A673 (cell line): ENCODE results near the gene MTOR. TPM values are rescaled to one million over a fixed set of nuclear protein-coding genes. Genes with fewer than 3 reads are reported as not detected.

Experiments
- BruUV-seq: library from RNA; stranded (reverse); fragments of 400-500 nt; replicated peaks from 2 replicates; lab custom pipeline; 2021; lab: Mats Ljungman, UMichigan
- CTCF ChIA-PET: fragments of 300-600 bp; sonication (Branson Sonifier 250); formaldehyde crosslinking; loops from one replicate; lab custom pipeline; 2022; ENCODE audit warnings: antibody characterized with exemption; lab: Charles Lee
- POLR2A ChIA-PET: fragments of 300-600 bp; sonication (Branson Sonifier 250); formaldehyde crosslinking; loops from one replicate; lab custom pipeline; 2022; ENCODE audit warnings: antibody characterized with exemption; ENCODE audit not compliant: low non-redundant PET; lab: Charles Lee
- DNase-seq: peaks from one replicate; pipeline ENCODE4 v3.0.0-alpha.2; 2015; ENCODE audit warnings: low spot score
- H3K27ac ChIP-seq: fragments of 200-600 bp; sonication (generic); 2 replicates; pipeline ENCODE4 v1.5.1; 2016; ENCODE audit warnings: mixed run types, low read depth, mild to moderate bottlenecking, mixed read lengths, antibody characterized with exemption, low read length; ENCODE audit not compliant: poor library complexity, severe bottlenecking
- H3K27me3 ChIP-seq: fragments of 200-600 bp; sonication (generic); replicated peaks from 2 replicates; pipeline ENCODE4 v1.6.1; 2017; ENCODE audit warnings: mixed run types, low read depth, mild to moderate bottlenecking, mixed read lengths, antibody characterized with exemption, low read length; ENCODE audit not compliant: insufficient read depth, poor library complexity
- H3K36me3 ChIP-seq: fragments of 200-600 bp; sonication (generic); 2 replicates; pipeline ENCODE4 v1.6.1; 2016; ENCODE audit warnings: mixed run types, mild to moderate bottlenecking, mixed read lengths, antibody characterized with exemption, low read length; ENCODE audit not compliant: insufficient read depth, poor library complexity, severe bottlenecking
- H3K4me1 ChIP-seq: fragments of 200-600 bp; sonication (generic); 2 replicates; pipeline ENCODE4 v1.6.1; 2017; ENCODE audit warnings: mixed run types, mild to moderate bottlenecking, mixed read lengths, antibody characterized with exemption, low read length; ENCODE audit not compliant: insufficient read depth, poor library complexity, severe bottlenecking
- H3K4me3 ChIP-seq: fragments of 200-600 bp; sonication (generic); 2 replicates; pipeline ENCODE4 v1.5.1; 2016; ENCODE audit warnings: low read depth, mixed run types, mild to moderate bottlenecking, mixed read lengths, low read length; ENCODE audit not compliant: poor library complexity, severe bottlenecking
- H3K9me3 ChIP-seq: fragments of 200-600 bp; sonication (generic); 2 replicates; pipeline ENCODE4 v1.6.1; 2016; ENCODE audit warnings: mixed run types, low read depth, mild to moderate bottlenecking, mixed read lengths, antibody characterized with exemption, low read length; ENCODE audit not compliant: poor library complexity, severe bottlenecking
- EZH2 ChIP-seq: fragments of 200-600 bp; sonication (generic); IDR thresholded peaks from 2 replicates; pipeline ENCODE4 v1.6.1; 2017; ENCODE audit warnings: borderline replicate concordance, low read depth, mild to moderate bottlenecking, mixed read lengths, antibody characterized with exemption, low read length; ENCODE audit not compliant: poor library complexity, severe bottlenecking
- intact Hi-C: fragments of 100-400 bp; cut with micrococcal nuclease; formaldehyde crosslinking; loops from one replicate; pipeline ENCODE4 v1.10.0; 2022; ENCODE audit not compliant: unreplicated experiment
- total RNA-seq: library from RNA; stranded (reverse); gene quantifications from 2 replicates; pipeline ENCODE4 v1.2.3, GENCODE V29; 2021
- TF ChIP-seq, protein P1 (sequence below): fragments of 300-800, 200-600 bp; sonication (generic); conservative IDR thresholded peaks from 2 replicates; pipeline ENCODE4 v1.5.1; 2017; ENCODE audit warnings: low read depth, mild to moderate bottlenecking, antibody characterized with exemption, low read length, moderate library complexity, mixed read lengths

Gene MTOR
- total RNA-seq, 1 experiment from 2014 or later = 63.7 TPM

DNA sequence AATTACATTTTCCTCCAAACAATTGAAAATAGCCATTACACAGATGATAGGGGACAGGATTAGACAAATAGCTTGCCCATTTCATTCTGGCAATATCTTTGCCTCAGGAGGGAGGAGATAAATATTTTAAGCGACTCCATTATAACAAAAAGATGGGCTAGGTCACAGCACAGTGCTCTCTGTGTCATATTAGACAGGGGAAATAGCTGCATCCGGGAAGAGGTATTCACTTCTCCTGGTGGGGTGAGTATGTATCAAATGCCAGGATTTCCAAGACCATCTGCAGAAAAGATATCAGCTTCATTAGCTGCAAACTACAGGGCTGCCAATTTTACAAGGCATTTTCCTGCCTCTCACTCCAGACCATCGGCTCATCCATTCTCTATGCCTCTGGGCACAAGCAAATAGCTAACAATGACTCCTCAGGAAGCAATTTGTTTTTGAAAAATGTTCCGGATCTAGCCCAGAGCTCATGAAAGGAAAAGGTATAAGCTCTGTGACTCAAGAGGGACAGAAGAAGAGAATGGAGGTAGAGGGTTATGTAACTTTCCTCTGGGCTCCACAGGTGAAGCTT, 115.1 kb downstream of the MTOR start:
- no peaks in the 10 kb centered on the region for H3K27me3 ChIP-seq
- CTCF ChIA-PET = no interaction called here
- H3K36me3 ChIP-seq = peaks cover 30% of the 10 kb centered on the region
- intact Hi-C loops = no loop called here
- no peak overlapping the region for H3K4me3 ChIP-seq
- BruUV-seq = no TSS peak
- H3K4me1 ChIP-seq = no peaks in the 10 kb centered on the region
- no peak overlapping the region for H3K27ac ChIP-seq
- DNase-seq = no peak
- no peaks in the 10 kb centered on the region for H3K9me3 ChIP-seq
- TF ChIP-seq, protein P1, sequence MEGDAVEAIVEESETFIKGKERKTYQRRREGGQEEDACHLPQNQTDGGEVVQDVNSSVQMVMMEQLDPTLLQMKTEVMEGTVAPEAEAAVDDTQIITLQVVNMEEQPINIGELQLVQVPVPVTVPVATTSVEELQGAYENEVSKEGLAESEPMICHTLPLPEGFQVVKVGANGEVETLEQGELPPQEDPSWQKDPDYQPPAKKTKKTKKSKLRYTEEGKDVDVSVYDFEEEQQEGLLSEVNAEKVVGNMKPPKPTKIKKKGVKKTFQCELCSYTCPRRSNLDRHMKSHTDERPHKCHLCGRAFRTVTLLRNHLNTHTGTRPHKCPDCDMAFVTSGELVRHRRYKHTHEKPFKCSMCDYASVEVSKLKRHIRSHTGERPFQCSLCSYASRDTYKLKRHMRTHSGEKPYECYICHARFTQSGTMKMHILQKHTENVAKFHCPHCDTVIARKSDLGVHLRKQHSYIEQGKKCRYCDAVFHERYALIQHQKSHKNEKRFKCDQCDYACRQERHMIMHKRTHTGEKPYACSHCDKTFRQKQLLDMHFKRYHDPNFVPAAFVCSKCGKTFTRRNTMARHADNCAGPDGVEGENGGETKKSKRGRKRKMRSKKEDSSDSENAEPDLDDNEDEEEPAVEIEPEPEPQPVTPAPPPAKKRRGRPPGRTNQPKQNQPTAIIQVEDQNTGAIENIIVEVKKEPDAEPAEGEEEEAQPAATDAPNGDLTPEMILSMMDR = no peak
- TF ChIP-seq EZH2 = no peak
- POLR2A ChIA-PET = no interaction called here

DNA sequence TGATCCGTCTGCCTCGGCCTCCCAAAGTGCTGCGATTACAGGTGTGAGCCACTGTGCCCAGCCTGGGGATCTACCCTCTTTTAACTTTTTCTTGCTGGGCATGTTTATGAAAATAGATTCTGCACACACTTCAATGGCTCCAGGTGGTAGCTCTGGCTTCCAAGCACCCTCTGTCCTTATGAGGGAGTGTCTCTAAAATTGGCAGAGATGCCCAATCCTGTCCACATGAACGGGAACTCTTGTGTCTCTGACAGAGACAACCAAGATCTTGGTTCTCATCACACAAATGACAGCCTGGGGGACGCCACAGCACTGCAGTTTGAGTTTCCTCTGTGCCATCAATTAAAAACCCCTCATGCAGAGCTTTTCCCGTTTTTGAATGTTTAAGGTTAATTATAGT, 116.6 kb downstream of the MTOR start:
- H3K27ac ChIP-seq = no peak overlapping the region
- ChIA-PET POLR2A (no interaction called here), CTCF (no interaction called here)
- no TSS peak for BruUV-seq
- TF ChIP-seq EZH2 = no peak
- TF ChIP-seq, protein P1 = no peak
- no peak overlapping the region for H3K4me3 ChIP-seq
- DNase-seq = no peak
- no peaks in the 10 kb centered on the region for H3K9me3 ChIP-seq
- H3K27me3 ChIP-seq = no peaks in the 10 kb centered on the region
- H3K4me1 ChIP-seq = no peaks in the 10 kb centered on the region
- intact Hi-C loops = no loop called here
- H3K36me3 ChIP-seq = peaks cover 34% of the 10 kb centered on the region

DNA sequence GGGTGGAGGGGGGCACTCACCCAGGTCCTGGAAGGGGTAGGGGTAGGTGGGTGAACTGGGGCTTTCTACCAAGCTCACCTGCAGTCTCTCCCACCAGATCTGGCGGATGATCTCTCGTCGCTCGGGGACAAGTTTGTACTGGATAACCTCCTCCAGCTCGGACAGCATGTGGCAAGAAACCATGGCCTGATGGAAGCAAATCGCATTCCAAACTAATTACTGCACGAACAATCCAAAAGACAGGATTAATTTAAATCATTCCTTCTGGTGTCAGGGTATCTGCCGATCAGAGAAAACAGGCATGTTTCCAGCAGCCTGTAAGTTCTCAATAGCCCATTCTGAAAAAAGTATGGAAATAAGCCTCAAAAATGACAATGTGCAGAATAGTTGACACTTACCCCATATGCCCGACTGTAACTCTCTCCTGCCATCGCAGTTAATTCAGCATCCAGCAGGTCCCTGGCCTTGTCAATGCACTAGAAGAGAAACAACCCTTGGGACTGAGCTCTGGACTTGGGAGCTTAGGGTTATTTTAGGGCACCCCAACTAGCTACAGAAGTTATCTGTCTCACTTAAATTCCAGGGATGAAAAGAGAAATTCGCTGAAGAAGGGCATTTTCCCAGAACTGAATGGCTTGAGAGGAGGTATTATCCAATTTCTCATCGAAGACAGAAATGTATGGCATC, 117.6 kb downstream of the MTOR start:
- ChIA-PET CTCF (no interaction called here), POLR2A (no interaction called here)
- BruUV-seq = no TSS peak

More for the DNA sequence above, 117.6 kb downstream of the MTOR start:
- intact Hi-C loops = no loop called here
- peaks cover 30% of the 10 kb centered on the region for H3K36me3 ChIP-seq
- no peak overlapping the region for H3K27ac ChIP-seq
- no peak for DNase-seq
- no peaks in the 10 kb centered on the region for H3K9me3 ChIP-seq
- no peak overlapping the region for H3K4me3 ChIP-seq
- no peaks in the 10 kb centered on the region for H3K27me3 ChIP-seq
- no peaks in the 10 kb centered on the region for H3K4me1 ChIP-seq
- TF ChIP-seq, protein P1 = no peak
- no peak for TF ChIP-seq EZH2
